IMR-90 (cell line): ENCODE results near the gene ARID3C. TPM values are rescaled to one million over a fixed set of nuclear protein-coding genes. Genes with fewer than 3 reads are reported as not detected.

Experiments
- ATAC-seq: fragments of 200-7000 bp; cut with Tn5 transposase; 2 replicates; pipeline ENCODE4 v1.9.1; 2020; ENCODE audit warnings: low read depth, mild to moderate bottlenecking, moderate library complexity
- BruUV-seq: library from RNA; stranded (reverse); fragments of 400-500 nt; replicated peaks from 2 replicates; lab custom pipeline; 2021; lab: Mats Ljungman, UMichigan
- CTCF ChIA-PET: fragments of 300-600 bp; formaldehyde crosslinking; extraction: SDS; loops from one replicate; lab custom pipeline; 2021; ENCODE audit warnings: antibody characterized with exemption; lab: Yijun Ruan, JAX
- POLR2A ChIA-PET: fragments of 300-600 bp; sonication (Branson Sonifier 250); formaldehyde crosslinking; loops from one replicate; lab custom pipeline; 2022; ENCODE audit warnings: antibody characterized with exemption; ENCODE audit not compliant: unreplicated experiment; lab: Charles Lee
- DNase-seq: peaks from one replicate; pipeline ENCODE4 v3.0.0; 2013
- H2AFZ ChIP-seq: replicated peaks from 2 replicates; pipeline ENCODE3; 2013; ENCODE audit warnings: low read length, mild to moderate bottlenecking; ENCODE audit not compliant: poor library complexity
- H2AK5ac ChIP-seq: 2 replicates; pipeline ENCODE4 v1.6.1; 2013; ENCODE audit warnings: low read depth, low read length, inconsistent platforms
- H2AK9ac ChIP-seq: replicated peaks from 2 replicates; pipeline ENCODE3; 2013; ENCODE audit warnings: mild to moderate bottlenecking, low read depth, low read length, moderate library complexity; ENCODE audit not compliant: poor library complexity
- H2BK120ac ChIP-seq: 2 replicates; pipeline ENCODE4 v1.6.1; 2013; ENCODE audit warnings: low read depth, low read length, inconsistent platforms
- H2BK15ac ChIP-seq: 3 replicates; pipeline ENCODE4 v1.6.1; 2013; ENCODE audit warnings: low read depth, low read length, inconsistent platforms
- H2BK20ac ChIP-seq: 2 replicates; pipeline ENCODE4 v1.6.1; 2013; ENCODE audit warnings: low read depth, mild to moderate bottlenecking, inconsistent platforms, low read length, moderate library complexity
- H2BK5ac ChIP-seq: 2 replicates; pipeline ENCODE4 v1.6.1; 2013; ENCODE audit warnings: mild to moderate bottlenecking, low read depth, low read length, inconsistent platforms; ENCODE audit not compliant: poor library complexity, severe bottlenecking
- H3K14ac ChIP-seq: replicated peaks from 2 replicates; pipeline ENCODE4 v1.6.1; 2013; ENCODE audit warnings: low read depth, low read length, inconsistent platforms
- H3K18ac ChIP-seq: 2 replicates; pipeline ENCODE4 v1.6.1; 2013; ENCODE audit warnings: low read depth, low read length, control low read depth
- H3K23ac ChIP-seq: 2 replicates; pipeline ENCODE4 v1.6.1; 2013; ENCODE audit warnings: low read depth, low read length, inconsistent platforms
- H3K27ac ChIP-seq: 2 replicates; pipeline ENCODE4 v1.5.1; 2013; ENCODE audit warnings: mild to moderate bottlenecking, control low read depth, low read length; ENCODE audit not compliant: insufficient read depth
- H3K27me3 ChIP-seq: 2 replicates; pipeline ENCODE4 v1.6.1; 2013; ENCODE audit warnings: low read length; ENCODE audit not compliant: control insufficient read depth, insufficient read depth
- H3K36me3 ChIP-seq: 2 replicates; pipeline ENCODE4 v1.6.1; 2013; ENCODE audit warnings: low read length, mixed read lengths; ENCODE audit not compliant: control insufficient read depth, insufficient read depth
- H3K4ac ChIP-seq: 2 replicates; pipeline ENCODE4 v1.6.1; 2013; ENCODE audit warnings: low read depth, low read length, inconsistent platforms
- H3K4me1 ChIP-seq: 2 replicates; pipeline ENCODE4 v1.6.1; 2013; ENCODE audit warnings: low read length, mixed read lengths; ENCODE audit not compliant: control insufficient read depth, insufficient read depth
- H3K4me2 ChIP-seq: 2 replicates; pipeline ENCODE4 v1.6.1; 2013; ENCODE audit warnings: low read depth, mild to moderate bottlenecking, control low read depth, low read length, moderate library complexity
- H3K4me3 ChIP-seq: 2 replicates; pipeline ENCODE4 v1.5.1; 2013; ENCODE audit warnings: low read depth, mild to moderate bottlenecking, control low read depth, low read length, moderate library complexity; ENCODE audit not compliant: insufficient read depth
- H3K56ac ChIP-seq: 2 replicates; pipeline ENCODE4 v1.6.1; 2013; ENCODE audit warnings: low read length, inconsistent platforms; ENCODE audit not compliant: insufficient read depth; ENCODE audit errors: extremely low read depth
- H3K79me1 ChIP-seq, 2 experiments: 2 replicates each; pipeline ENCODE4 v1.6.1; 2013; ENCODE audit warnings: low read length in 2 of 2, inconsistent platforms in 1 of 2, low read depth in 1 of 2
- H3K9ac ChIP-seq: 2 replicates; pipeline ENCODE4 v1.6.1; 2013; ENCODE audit warnings: low read depth, low read length, control low read depth
- H3K9me1 ChIP-seq: 2 replicates; pipeline ENCODE4 v1.6.1; 2013; ENCODE audit warnings: low read length, inconsistent platforms; ENCODE audit not compliant: insufficient read depth
- H3K9me3 ChIP-seq: 2 replicates; pipeline ENCODE4 v1.6.1; 2013; ENCODE audit warnings: low read length; ENCODE audit not compliant: control insufficient read depth, insufficient read depth
- H4K20me1 ChIP-seq: 2 replicates; pipeline ENCODE4 v1.6.1; 2013; ENCODE audit warnings: low read length, inconsistent platforms; ENCODE audit not compliant: insufficient read depth
- H4K5ac ChIP-seq: 2 replicates; pipeline ENCODE4 v1.6.1; 2013; ENCODE audit warnings: mild to moderate bottlenecking, low read depth, low read length, control low read depth
- H4K8ac ChIP-seq, 2 experiments: 2 replicates each; pipeline ENCODE4 v1.6.1; 2013; ENCODE audit warnings: low read depth in 2 of 2, low read length in 2 of 2, control low read depth in 1 of 2, inconsistent platforms in 1 of 2
- H4K91ac ChIP-seq: 2 replicates; pipeline ENCODE4 v1.6.1; 2013; ENCODE audit warnings: low read depth, low read length, inconsistent platforms; ENCODE audit not compliant: insufficient read depth
- POLR2A ChIP-seq: IDR thresholded peaks from 2 replicates; pipeline ENCODE4 v1.6.1; 2012; ENCODE audit warnings: mild to moderate bottlenecking, low read depth, low read length
- RFX5 ChIP-seq: IDR thresholded peaks from 2 replicates; pipeline ENCODE4 v1.8.0; 2012; ENCODE audit warnings: low read depth, mild to moderate bottlenecking, low read length, moderate library complexity
- WGBS, 2 experiments: methylation state at CpG; one replicate each; pipeline versions ENCODE4 v1.1.5 to v1.1.7; 2013; ENCODE audit warnings: missing lambda C conversion rate in 2 of 2; ENCODE audit not compliant: insufficient read length in 1 of 2; ENCODE audit errors: extremely low coverage in 2 of 2; 5-methylcytosine and 5-hydroxymethylcytosine counted together
- dilution Hi-C: fragments of 300-500 bp; cut with HindIII; formaldehyde crosslinking; loops from one replicate; pipeline ENCODE4 v1.14.3; 2018; ENCODE audit warnings: low sequenced_read_pairs; ENCODE audit not compliant: unreplicated experiment
- in situ Hi-C: fragments of 300-500 bp; cut with MboI; formaldehyde crosslinking; loops from 3 replicates; pipeline ENCODE4 v1.14.3; 2019; ENCODE audit warnings: low sequenced_read_pairs, inconsistent platforms, mixed read lengths
- intact Hi-C: fragments of 100-400 bp; cut with micrococcal nuclease; formaldehyde crosslinking; loops from 2 replicates; pipeline ENCODE4 v1.10.0; 2022
- polyA plus RNA-seq, 3 experiments: library from polyadenylated mRNA; depleted of rRNA; stranded (reverse); fragments of >200 nt; gene quantifications; 2 replicates each; pipeline ENCODE4 v1.2.3, GENCODE V29; 2012; ENCODE audit warnings: low replicate concordance in 1 of 3
- total RNA-seq: library from RNA; depleted of rRNA; stranded (reverse); fragments of >200 nt; gene quantifications from 2 replicates; pipeline ENCODE4 v1.2.3, GENCODE V29; 2012

ARID3C gene
- total and polyA plus RNA-seq, 2 of the 4 experiments (the other 2 are of a cell fraction), result 0.07 TPM; not detected in 1

DNA sequence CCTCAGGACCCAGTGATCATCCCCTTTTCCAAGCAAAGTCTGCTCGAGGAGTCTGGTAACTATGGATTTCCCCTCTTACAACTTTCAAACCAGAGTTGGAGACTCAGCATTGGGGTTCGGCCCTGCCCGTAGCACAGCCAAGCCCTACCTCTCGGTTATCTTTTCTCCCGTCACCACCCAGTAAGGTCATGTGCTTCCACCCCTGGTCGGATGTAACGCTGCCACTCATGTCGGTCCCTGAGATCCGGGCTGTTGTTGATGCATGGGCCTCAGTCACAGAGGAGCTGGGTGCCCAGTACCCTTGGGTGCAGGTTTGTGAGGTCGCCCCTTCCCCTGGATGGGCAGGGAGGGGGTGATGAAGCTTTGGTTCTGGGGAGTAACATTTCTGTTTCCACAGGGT lies 18.8 kb upstream of the ARID3C start:
- Histone ChIP-seq H4K91ac (0 out of 2 replicates have a peak overlapping the region, but pooled peaks have one; percentile 7), H3K4me2 (peak overlapping the region; percentile 89), H3K27me3 (no peaks in the 10 kb centered on the region), H4K8ac (peak overlapping the region; percentile 80 to 85; a peak in 2 of 4 replicates), H2AK9ac (peak overlapping the region; percentile 93), H3K4ac (peak overlapping the region; percentile 73; the same call in 1 of the 2 replicates), H3K4me1 (peaks cover 24% of the 10 kb centered on the region), H4K5ac (no peak overlapping the region), H3K14ac (peak overlapping the region; percentile 55), H3K9me3 (no peaks in the 10 kb centered on the region), H3K56ac (no peak overlapping the region), H2AFZ (peak overlapping the region; percentile 99), H2BK15ac (no peak overlapping the region), H3K9me1 (peaks cover 25% of the 10 kb centered on the region), H3K36me3 (peaks cover 16% of the 10 kb centered on the region), H2AK5ac (peak overlapping the region; percentile 29; the same call in 1 of the 2 replicates), H3K4me3 (peak overlapping the region; percentile 76), H2BK5ac (no peak overlapping the region), H2BK20ac (no peak overlapping the region), H3K9ac (peak overlapping the region; percentile 86), H3K18ac (no peak overlapping the region), H3K23ac (peak overlapping the region; percentile 37; the same call in 1 of the 2 replicates), H4K20me1 (no peaks in the 10 kb centered on the region), H3K27ac (peak overlapping the region; percentile 82; the same call in 1 of the 2 replicates), H3K79me1 (peaks cover 15 to 41% of the 10 kb centered on the region in 2 experiments), H2BK120ac (no peak overlapping the region)
- DNase-seq (no peak), ATAC-seq (no peak)
- dilution Hi-C loops (no loop called here), in situ Hi-C loops (no loop called here), intact Hi-C loops (loop anchor here (2.0 kb wide), 1 partner anchor 55 kb away; no protein-coding TSS in a partner anchor)
- no TSS peak for BruUV-seq
- CTCF ChIA-PET, result no interaction called here
- POLR2A ChIA-PET, result no interaction called here
- WGBS, 2 experiments, result 67% methylated on average over 2 of the region's 10 CpGs; no CpG with 5 or more reads in 1 of the 2 experiments
- TF ChIP-seq RFX5 (no peak), POLR2A (no peak)
